Spinal cord (tissue), 10 donors: ENCODE results near the gene FBXL7. TPM values are rescaled to one million over a fixed set of nuclear protein-coding genes. Genes with fewer than 3 reads are reported as not detected.
A peak's percentile ranks its signal among the peaks of the same experiment; 100 is the strongest.

Source experiments
- DNase-seq, 6 donors: peaks; one replicate each; pipeline versions ENCODE4 v3.0.0 to v3.0.0-alpha.2; 2013 to 2015; ENCODE audit warnings: low spot score in 6 of 6, low read depth in 4 of 6
- H3K27ac ChIP-seq: one replicate; pipeline ENCODE4 v1.5.1; 2013; ENCODE audit warnings: low read depth, low read length, control low read depth
- H3K27me3 ChIP-seq: one replicate; pipeline ENCODE4 v1.6.1; 2013; ENCODE audit warnings: low read length; ENCODE audit not compliant: control insufficient read depth, insufficient read depth
- H3K36me3 ChIP-seq: one replicate; pipeline ENCODE4 v1.6.1; 2013; ENCODE audit warnings: low read length; ENCODE audit not compliant: control insufficient read depth, insufficient read depth
- H3K4me1 ChIP-seq: one replicate; pipeline ENCODE4 v1.6.1; 2013; ENCODE audit warnings: low read length; ENCODE audit not compliant: control insufficient read depth, insufficient read depth
- H3K4me3 ChIP-seq: one replicate; pipeline ENCODE4 v1.5.1; 2013; ENCODE audit warnings: low read depth, low read length, control low read depth
- H3K9me3 ChIP-seq: one replicate; pipeline ENCODE4 v1.6.1; 2013; ENCODE audit warnings: low read length; ENCODE audit not compliant: control insufficient read depth, insufficient read depth
- WGBS: methylation state at CpG from one replicate; pipeline ENCODE4 v1.1.5; 2013; ENCODE audit warnings: missing lambda C conversion rate; ENCODE audit not compliant: insufficient coverage; 5-methylcytosine and 5-hydroxymethylcytosine counted together
- polyA plus RNA-seq, 2 donors: library from polyadenylated mRNA; unstranded; fragments of 120-200 nt; gene quantifications; one replicate each; pipeline ENCODE4 v1.2.1, GENCODE V29; 2013; ENCODE audit not compliant: insufficient read length in 2 of 2
- total RNA-seq, 2 donors: library from RNA; depleted of rRNA in 1 of 2; stranded (reverse); fragments of 120-200 nt in 1 of 2; fragments of >200 nt in 1 of 2; gene quantifications; one replicate each; pipeline versions ENCODE4 v1.2.3 to v1.2.4, GENCODE V29; 2013 to 2014
- donor health status: healthy.

Gene FBXL7
- total and polyA plus RNA-seq, 4 donors = 6.9 to 29.8 (median 24.8) TPM

- DNase-seq = no peak
- Histone ChIP-seq H3K4me3 (no peak overlapping the region), H3K27ac (no peak overlapping the region), H3K4me1 (no peaks in the 10 kb centered on the region), H3K9me3 (no peaks in the 10 kb centered on the region), H3K27me3 (no peaks in the 10 kb centered on the region), H3K36me3 (peaks cover 7% of the 10 kb centered on the region)
- no CpG with 5 or more reads among the region's 3 CpGs for WGBS
These were observed 426.6 kb downstream of the FBXL7 start for GRCh38 chr5:15926586-15926985.

- Histone ChIP-seq H3K4me3 (no peak overlapping the region), H3K9me3 (no peaks in the 10 kb centered on the region), H3K36me3 (peaks cover 7% of the 10 kb centered on the region), H3K4me1 (no peaks in the 10 kb centered on the region), H3K27me3 (no peaks in the 10 kb centered on the region), H3K27ac (no peak overlapping the region)
- 99% methylated on average over 33 of the region's 38 CpGs for WGBS
- DNase-seq = no peak
These were observed 427.9 kb downstream of the FBXL7 start for GRCh38 chr5:15927710-15928380.

DNA sequence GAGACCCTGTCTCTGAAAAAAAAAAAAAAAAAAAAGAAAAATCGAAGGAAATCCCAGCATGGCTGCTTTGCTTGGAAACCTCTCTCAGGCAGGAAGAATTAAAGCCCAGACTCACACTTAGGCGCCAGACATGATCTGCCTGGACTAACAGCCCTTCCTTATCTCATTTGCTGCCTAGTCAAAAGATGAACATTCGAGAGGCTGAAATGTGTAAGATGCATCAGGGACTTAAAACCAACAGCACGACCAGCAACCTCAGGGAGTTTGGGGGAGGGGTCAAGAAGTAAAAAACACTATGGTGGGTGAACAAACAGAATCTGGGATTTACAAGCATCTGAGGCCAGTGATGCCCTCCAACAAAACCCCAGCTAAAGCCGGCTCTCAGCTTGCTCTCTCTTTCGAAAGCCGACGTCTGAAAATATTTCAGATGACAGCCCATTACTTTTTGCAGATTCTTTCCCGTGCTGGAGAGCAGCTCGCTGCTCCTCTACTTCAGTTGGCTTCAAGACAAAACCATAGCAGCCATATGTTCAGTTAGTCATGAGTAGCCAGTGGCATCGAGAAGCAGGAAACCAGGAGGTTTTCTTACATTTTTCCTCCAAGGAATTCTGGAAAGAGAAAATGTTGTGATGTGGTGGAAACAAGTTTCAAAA lies 429.8 kb downstream of the FBXL7 start:
- 81% methylated on average over 8 of the region's 11 CpGs for WGBS
- Histone ChIP-seq H3K4me3 (no peak overlapping the region), H3K9me3 (no peaks in the 10 kb centered on the region), H3K27ac (no peak overlapping the region), H3K27me3 (no peaks in the 10 kb centered on the region), H3K4me1 (no peaks in the 10 kb centered on the region), H3K36me3 (peaks cover 7% of the 10 kb centered on the region)
- DNase-seq = peak in 1 of 6 donors; percentile 89

- DNase-seq = no peak
- H3K9me3 ChIP-seq = no peaks in the 10 kb centered on the region
- H3K36me3 ChIP-seq = peaks cover 17% of the 10 kb centered on the region
- no peak overlapping the region for H3K4me3 ChIP-seq
- WGBS = no CpG with 5 or more reads among the region's 5 CpGs
- no peaks in the 10 kb centered on the region for H3K4me1 ChIP-seq
- no peak overlapping the region for H3K27ac ChIP-seq
- H3K27me3 ChIP-seq = no peaks in the 10 kb centered on the region
These were observed 432.1 kb downstream of the FBXL7 start for GRCh38 chr5:15932066-15932465.

DNA sequence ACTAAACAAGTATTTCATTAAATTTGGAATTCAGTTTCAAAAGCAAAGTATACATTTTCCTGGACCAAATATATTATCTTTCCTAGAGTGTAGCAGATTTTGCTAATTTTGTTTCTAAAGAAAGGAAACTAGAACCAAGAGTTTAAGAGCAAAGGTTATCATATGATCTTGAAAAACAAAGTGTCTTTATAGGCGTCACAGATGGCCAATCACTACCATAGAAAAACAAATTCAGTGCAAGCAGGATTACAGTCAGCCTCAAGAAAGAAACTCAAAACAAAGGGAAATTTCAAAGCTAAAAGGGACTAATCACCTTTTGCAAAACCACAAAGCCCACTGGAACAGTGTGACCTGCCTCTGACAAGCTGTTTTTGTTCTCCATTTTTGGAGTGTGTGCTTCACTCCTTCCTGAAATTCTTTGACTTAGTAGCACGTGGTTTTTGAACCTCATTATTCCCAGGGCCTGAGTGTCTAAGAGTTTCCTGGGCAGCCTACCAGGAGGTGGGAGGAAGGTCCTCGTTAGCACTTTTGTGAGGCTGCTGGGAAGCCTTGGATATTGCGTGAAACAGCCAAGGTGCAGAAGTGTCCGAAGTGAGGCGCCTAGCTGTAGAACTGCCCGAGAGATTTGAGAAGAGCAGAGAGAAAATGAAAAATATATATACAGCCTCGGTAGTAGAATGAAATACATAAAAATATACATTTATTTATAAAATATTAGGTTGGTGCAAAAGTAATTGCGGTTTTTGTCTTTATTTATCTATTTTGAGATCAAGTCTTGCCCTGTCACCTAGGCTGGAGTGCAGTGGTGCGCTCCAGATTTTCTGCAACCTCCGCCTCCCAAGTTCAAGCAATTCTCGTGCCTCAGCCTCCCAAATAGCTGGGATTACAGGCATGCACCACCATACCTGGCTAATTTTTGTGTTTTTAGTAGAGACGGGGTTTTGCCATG lies 433.6 kb downstream of the FBXL7 start:
- DNase-seq = peak in 1 of 6 donors; percentile 25
- 56% methylated on average over 4 of the region's 13 CpGs for WGBS
- no peaks in the 10 kb centered on the region for H3K4me1 ChIP-seq
- H3K27ac ChIP-seq = no peak overlapping the region
- no peaks in the 10 kb centered on the region for H3K27me3 ChIP-seq
- H3K36me3 ChIP-seq = peaks cover 10% of the 10 kb centered on the region
- H3K4me3 ChIP-seq = no peak overlapping the region
- no peaks in the 10 kb centered on the region for H3K9me3 ChIP-seq

DNA sequence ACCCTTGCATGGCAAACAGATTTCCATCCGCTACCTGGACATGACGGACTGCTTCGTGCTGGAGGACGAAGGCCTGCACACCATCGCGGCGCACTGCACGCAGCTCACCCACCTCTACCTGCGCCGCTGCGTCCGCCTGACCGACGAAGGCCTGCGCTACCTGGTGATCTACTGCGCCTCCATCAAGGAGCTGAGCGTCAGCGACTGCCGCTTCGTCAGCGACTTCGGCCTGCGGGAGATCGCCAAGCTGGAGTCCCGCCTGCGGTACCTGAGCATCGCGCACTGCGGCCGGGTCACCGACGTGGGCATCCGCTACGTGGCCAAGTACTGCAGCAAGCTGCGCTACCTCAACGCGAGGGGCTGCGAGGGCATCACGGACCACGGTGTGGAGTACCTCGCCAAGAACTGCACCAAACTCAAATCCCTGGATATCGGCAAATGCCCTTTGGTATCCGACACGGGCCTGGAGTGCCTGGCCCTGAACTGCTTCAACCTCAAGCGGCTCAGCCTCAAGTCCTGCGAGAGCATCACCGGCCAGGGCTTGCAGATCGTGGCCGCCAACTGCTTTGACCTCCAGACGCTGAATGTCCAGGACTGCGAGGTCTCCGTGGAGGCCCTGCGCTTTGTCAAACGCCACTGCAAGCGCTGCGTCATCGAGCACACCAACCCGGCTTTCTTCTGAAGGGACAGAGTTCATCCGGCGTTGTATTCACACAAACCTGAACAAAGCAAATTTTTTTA lies 436.7 kb downstream of the FBXL7 start:
- no peak for DNase-seq

DNA sequence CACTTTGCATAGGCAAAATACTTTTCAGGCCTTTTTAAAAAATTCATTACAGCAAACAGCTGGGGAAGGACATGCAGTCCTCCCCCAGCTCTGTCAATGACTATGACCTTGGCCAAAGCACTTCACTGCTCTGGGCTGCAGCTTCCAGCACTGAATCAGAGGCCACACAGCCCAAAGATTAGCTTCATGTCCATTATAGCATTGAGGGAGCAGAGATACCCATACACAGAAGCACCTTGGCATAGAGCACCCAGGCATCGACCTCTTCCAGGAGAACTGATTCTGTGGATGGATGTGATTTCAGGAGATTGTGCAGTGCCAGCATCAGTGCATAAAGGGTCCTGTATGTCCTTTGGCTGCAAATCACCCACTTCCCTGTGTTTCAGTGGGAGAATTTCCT lies 437.7 kb downstream of the FBXL7 start:
- no peak overlapping the region for H3K27ac ChIP-seq
- no CpG with 5 or more reads among the region's 1 CpG for WGBS
- DNase-seq = no peak
- no peaks in the 10 kb centered on the region for H3K9me3 ChIP-seq
- peaks cover 10% of the 10 kb centered on the region for H3K36me3 ChIP-seq
- no peaks in the 10 kb centered on the region for H3K27me3 ChIP-seq
- H3K4me3 ChIP-seq = no peak overlapping the region
- H3K4me1 ChIP-seq = no peaks in the 10 kb centered on the region

More for the DNA sequence above, 436.7 kb downstream of the FBXL7 start:
- Histone ChIP-seq H3K27ac (no peak overlapping the region), H3K4me3 (no peak overlapping the region), H3K9me3 (no peaks in the 10 kb centered on the region), H3K4me1 (no peaks in the 10 kb centered on the region), H3K27me3 (no peaks in the 10 kb centered on the region), H3K36me3 (peaks cover 10% of the 10 kb centered on the region)
- WGBS = 98% methylated on average over 60 of the region's 60 CpGs

DNA sequence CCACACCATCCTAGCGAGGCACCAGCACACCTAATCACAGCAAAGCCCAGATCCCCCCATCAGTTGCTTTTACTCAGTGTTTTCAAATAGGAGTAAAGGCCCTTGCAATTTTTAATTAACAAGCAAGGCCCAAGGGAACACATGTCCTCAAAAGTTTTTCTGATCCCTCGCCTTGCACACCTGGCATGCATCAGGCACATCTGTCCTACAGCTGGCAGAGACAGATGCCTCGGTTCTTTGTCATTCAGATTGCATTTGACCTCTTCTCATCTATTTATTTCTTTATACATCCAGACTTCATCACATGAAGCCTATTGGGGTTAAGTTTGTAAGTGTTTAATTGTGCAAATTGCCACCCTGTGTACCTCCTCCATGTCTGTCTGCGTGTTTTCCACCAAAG lies 438.2 kb downstream of the FBXL7 start:
- Histone ChIP-seq H3K4me1 (no peaks in the 10 kb centered on the region), H3K36me3 (peaks cover 10% of the 10 kb centered on the region), H3K27ac (no peak overlapping the region), H3K27me3 (no peaks in the 10 kb centered on the region), H3K4me3 (no peak overlapping the region), H3K9me3 (no peaks in the 10 kb centered on the region)
- DNase-seq = no peak
- 80% methylated on average over 2 of the region's 4 CpGs for WGBS

GRCh38 chr5:15938961-15939360 lies 439.0 kb downstream of the FBXL7 start:
- WGBS = no CpG with 5 or more reads among the region's 1 CpG
- no peaks in the 10 kb centered on the region for H3K27me3 ChIP-seq
- DNase-seq = no peak
- no peak overlapping the region for H3K4me3 ChIP-seq
- H3K4me1 ChIP-seq = no peaks in the 10 kb centered on the region
- no peaks in the 10 kb centered on the region for H3K9me3 ChIP-seq
- no peak overlapping the region for H3K27ac ChIP-seq
- peaks cover 10% of the 10 kb centered on the region for H3K36me3 ChIP-seq
